SK-N-SH treated with all-trans-retinoic acid at 6 μM for 48 hours (cell line): ENCODE data around the gene SNRPF.

Experiments
- ATAC-seq: fragments of 200-7000 bp; cut with Tn5 transposase; 3 replicates; pipeline ENCODE4 v1.9.1; 2020; ENCODE audit warnings: mild to moderate bottlenecking, moderate library complexity
- ARNTL ChIP-seq: fragments of 450-650 bp; formaldehyde crosslinking; IDR thresholded peaks from 2 replicates; pipeline ENCODE4 v1.5.0; 2020; ENCODE audit warnings: low read depth, mild to moderate bottlenecking, moderate library complexity, borderline replicate concordance
- BACH2 ChIP-seq: fragments of 250-450 bp; sonication (Bioruptor Pico); IDR thresholded peaks from 2 replicates; pipeline ENCODE4 v1.9.0; 2021; ENCODE audit warnings: mild to moderate bottlenecking, borderline replicate concordance
- CSDC2 ChIP-seq: fragments of 250-450 bp; sonication (Bioruptor Pico); IDR thresholded peaks from 2 replicates; pipeline ENCODE4 v1.5.0; 2020; ENCODE audit warnings: mild to moderate bottlenecking, moderate library complexity
- ESRRG ChIP-seq: fragments of 250-450 bp; sonication (Bioruptor Pico); IDR thresholded peaks from 2 replicates; pipeline ENCODE4 v1.6.1; 2021; ENCODE audit warnings: mild to moderate bottlenecking
- GLIS3 ChIP-seq: fragments of 250-450 bp; sonication (Bioruptor Pico); IDR thresholded peaks from 2 replicates; pipeline ENCODE4 v1.5.0; 2020; ENCODE audit warnings: mild to moderate bottlenecking, moderate library complexity
- ISL1 ChIP-seq: fragments of 250-450 bp; sonication (Bioruptor Pico); IDR thresholded peaks from 2 replicates; pipeline ENCODE4 v2.1.2; 2022; ENCODE audit warnings: mild to moderate bottlenecking, moderate library complexity
- OSR1 ChIP-seq: fragments of 250-450 bp; sonication (Bioruptor Pico); IDR thresholded peaks from 2 replicates; pipeline ENCODE4 v1.8.0; 2022; ENCODE audit warnings: moderate library complexity, mild to moderate bottlenecking, inconsistent platforms
- PATZ1 ChIP-seq: fragments of 250-450 bp; sonication (Bioruptor Pico); IDR thresholded peaks from 2 replicates; pipeline ENCODE4 v1.8.0; 2020; ENCODE audit warnings: mild to moderate bottlenecking, moderate library complexity, borderline replicate concordance
- PPARA ChIP-seq: fragments of 250-450 bp; sonication (Bioruptor Pico); IDR thresholded peaks from 2 replicates; pipeline ENCODE4 v1.5.0; 2020; ENCODE audit warnings: mild to moderate bottlenecking, borderline replicate concordance
- RARB ChIP-seq: fragments of 250-450 bp; sonication (Bioruptor Pico); IDR thresholded peaks from 2 replicates; pipeline ENCODE4 v1.8.0; 2021; ENCODE audit warnings: mild to moderate bottlenecking, moderate library complexity
- SNAI2 ChIP-seq: fragments of 250-450 bp; sonication (Bioruptor Pico); IDR thresholded peaks from 2 replicates; pipeline ENCODE4 v1.5.0; 2020; ENCODE audit warnings: mild to moderate bottlenecking, moderate library complexity
- TCF4 ChIP-seq: fragments of 250-450 bp; sonication (Bioruptor Pico); IDR thresholded peaks from 2 replicates; pipeline ENCODE4 v1.8.0; 2021; ENCODE audit warnings: mild to moderate bottlenecking, moderate library complexity, borderline replicate concordance
- ZC3H10 ChIP-seq: fragments of 250-450 bp; sonication (Bioruptor Pico); IDR thresholded peaks from 2 replicates; pipeline ENCODE4 v1.5.1; 2021; ENCODE audit warnings: mild to moderate bottlenecking, moderate library complexity
- ZFP3 ChIP-seq: fragments of 250-450 bp; sonication (Bioruptor Pico); IDR thresholded peaks from 2 replicates; pipeline ENCODE4 v1.5.0; 2020; ENCODE audit warnings: mild to moderate bottlenecking, moderate library complexity
- ZFP30 ChIP-seq: fragments of 450-650 bp; formaldehyde crosslinking; IDR thresholded peaks from 2 replicates; pipeline ENCODE4 v1.5.0; 2022; ENCODE audit warnings: mild to moderate bottlenecking, moderate library complexity
- ZNF565 ChIP-seq: fragments of 450-650 bp; formaldehyde crosslinking; conservative IDR thresholded peaks from 2 replicates; pipeline ENCODE4 v1.5.0; 2020; ENCODE audit warnings: low read depth, mild to moderate bottlenecking, moderate library complexity
- ZNF8 ChIP-seq: fragments of 450-650 bp; formaldehyde crosslinking; IDR thresholded peaks from 2 replicates; pipeline ENCODE4 v1.5.0; 2020; ENCODE audit warnings: mild to moderate bottlenecking, moderate library complexity
- TF ChIP-seq, protein P1 (sequence below): fragments of 250-450 bp; sonication (Bioruptor Pico); IDR thresholded peaks from 2 replicates; pipeline ENCODE4 v1.5.1; 2021; ENCODE audit warnings: mild to moderate bottlenecking, moderate library complexity
- TF ChIP-seq, protein P2 (sequence below): fragments of 250-450 bp; sonication (Bioruptor Pico); IDR thresholded peaks from 2 replicates; pipeline ENCODE4 v1.5.0; 2020; ENCODE audit warnings: mild to moderate bottlenecking, moderate library complexity
- TF ChIP-seq, protein P3 (sequence below): fragments of 250-450 bp; sonication (Bioruptor Pico); IDR thresholded peaks from 2 replicates; pipeline ENCODE4 v1.5.1; 2020; ENCODE audit warnings: low read depth, mild to moderate bottlenecking, moderate library complexity
- TF ChIP-seq, protein P4 (sequence below): fragments of 250-450 bp; sonication (Bioruptor Pico); IDR thresholded peaks from 2 replicates; pipeline ENCODE4 v1.8.0; 2021; ENCODE audit warnings: low read depth, mild to moderate bottlenecking, moderate library complexity, borderline replicate concordance

SNRPF gene

DNA sequence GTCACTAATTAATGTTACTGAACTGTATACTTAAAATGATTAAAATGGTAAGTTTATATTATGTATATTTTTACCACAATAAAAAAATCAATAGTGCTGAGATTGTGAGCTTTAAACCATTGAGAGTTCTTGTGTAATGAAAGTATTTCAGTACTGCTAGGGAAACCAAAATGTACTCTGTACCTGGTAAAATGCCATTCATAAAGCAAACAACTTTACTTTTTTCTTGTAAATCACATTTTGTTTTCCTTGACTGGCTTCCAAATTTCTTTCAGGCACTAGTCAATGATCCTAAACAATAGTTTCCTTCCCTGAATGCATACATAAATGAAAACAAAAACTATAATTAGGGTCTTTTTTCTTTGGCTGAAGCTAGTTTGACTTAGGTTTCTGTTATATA, 29.4 kb upstream of the SNRPF start:
- TF ChIP-seq ZNF8 (CRISPR knock-in tag) (no peak), ZC3H10 (CRISPR knock-in tag) (no peak), OSR1 (CRISPR knock-in tag) (no peak), ZFP3 (CRISPR knock-in tag) (no peak), PATZ1 (no peak), ESRRG (CRISPR knock-in tag) (no peak), ARNTL (no peak), CSDC2 (no peak), PPARA (CRISPR knock-in tag) (no peak), ZNF565 (CRISPR knock-in tag) (no peak), RARB (CRISPR knock-in tag) (no peak), TCF4 (CRISPR knock-in tag) (no peak), GLIS3 (CRISPR knock-in tag) (no peak), BACH2 (CRISPR knock-in tag) (no peak), ISL1 (CRISPR knock-in tag) (no peak)
- TF ChIP-seq, protein P1, sequence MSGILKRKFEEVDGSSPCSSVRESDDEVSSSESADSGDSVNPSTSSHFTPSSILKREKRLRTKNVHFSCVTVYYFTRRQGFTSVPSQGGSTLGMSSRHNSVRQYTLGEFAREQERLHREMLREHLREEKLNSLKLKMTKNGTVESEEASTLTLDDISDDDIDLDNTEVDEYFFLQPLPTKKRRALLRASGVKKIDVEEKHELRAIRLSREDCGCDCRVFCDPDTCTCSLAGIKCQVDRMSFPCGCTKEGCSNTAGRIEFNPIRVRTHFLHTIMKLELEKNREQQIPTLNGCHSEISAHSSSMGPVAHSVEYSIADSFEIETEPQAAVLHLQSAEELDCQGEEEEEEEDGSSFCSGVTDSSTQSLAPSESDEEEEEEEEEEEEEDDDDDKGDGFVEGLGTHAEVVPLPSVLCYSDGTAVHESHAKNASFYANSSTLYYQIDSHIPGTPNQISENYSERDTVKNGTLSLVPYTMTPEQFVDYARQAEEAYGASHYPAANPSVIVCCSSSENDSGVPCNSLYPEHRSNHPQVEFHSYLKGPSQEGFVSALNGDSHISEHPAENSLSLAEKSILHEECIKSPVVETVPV (CRISPR knock-in tag), result no peak
- TF ChIP-seq, protein P2, sequence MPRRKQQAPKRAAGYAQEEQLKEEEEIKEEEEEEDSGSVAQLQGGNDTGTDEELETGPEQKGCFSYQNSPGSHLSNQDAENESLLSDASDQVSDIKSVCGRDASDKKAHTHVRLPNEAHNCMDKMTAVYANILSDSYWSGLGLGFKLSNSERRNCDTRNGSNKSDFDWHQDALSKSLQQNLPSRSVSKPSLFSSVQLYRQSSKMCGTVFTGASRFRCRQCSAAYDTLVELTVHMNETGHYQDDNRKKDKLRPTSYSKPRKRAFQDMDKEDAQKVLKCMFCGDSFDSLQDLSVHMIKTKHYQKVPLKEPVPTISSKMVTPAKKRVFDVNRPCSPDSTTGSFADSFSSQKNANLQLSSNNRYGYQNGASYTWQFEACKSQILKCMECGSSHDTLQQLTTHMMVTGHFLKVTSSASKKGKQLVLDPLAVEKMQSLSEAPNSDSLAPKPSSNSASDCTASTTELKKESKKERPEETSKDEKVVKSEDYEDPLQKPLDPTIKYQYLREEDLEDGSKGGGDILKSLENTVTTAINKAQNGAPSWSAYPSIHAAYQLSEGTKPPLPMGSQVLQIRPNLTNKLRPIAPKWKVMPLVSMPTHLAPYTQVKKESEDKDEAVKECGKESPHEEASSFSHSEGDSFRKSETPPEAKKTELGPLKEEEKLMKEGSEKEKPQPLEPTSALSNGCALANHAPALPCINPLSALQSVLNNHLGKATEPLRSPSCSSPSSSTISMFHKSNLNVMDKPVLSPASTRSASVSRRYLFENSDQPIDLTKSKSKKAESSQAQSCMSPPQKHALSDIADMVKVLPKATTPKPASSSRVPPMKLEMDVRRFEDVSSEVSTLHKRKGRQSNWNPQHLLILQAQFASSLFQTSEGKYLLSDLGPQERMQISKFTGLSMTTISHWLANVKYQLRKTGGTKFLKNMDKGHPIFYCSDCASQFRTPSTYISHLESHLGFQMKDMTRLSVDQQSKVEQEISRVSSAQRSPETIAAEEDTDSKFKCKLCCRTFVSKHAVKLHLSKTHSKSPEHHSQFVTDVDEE (CRISPR knock-in tag), result no peak
- TF ChIP-seq, protein P3, sequence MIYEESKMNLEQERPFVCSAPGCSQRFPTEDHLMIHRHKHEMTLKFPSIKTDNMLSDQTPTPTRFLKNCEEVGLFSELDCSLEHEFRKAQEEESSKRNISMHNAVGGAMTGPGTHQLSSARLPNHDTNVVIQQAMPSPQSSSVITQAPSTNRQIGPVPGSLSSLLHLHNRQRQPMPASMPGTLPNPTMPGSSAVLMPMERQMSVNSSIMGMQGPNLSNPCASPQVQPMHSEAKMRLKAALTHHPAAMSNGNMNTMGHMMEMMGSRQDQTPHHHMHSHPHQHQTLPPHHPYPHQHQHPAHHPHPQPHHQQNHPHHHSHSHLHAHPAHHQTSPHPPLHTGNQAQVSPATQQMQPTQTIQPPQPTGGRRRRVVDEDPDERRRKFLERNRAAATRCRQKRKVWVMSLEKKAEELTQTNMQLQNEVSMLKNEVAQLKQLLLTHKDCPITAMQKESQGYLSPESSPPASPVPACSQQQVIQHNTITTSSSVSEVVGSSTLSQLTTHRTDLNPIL (CRISPR knock-in tag), result no peak
- ATAC-seq, result no peak

DNA sequence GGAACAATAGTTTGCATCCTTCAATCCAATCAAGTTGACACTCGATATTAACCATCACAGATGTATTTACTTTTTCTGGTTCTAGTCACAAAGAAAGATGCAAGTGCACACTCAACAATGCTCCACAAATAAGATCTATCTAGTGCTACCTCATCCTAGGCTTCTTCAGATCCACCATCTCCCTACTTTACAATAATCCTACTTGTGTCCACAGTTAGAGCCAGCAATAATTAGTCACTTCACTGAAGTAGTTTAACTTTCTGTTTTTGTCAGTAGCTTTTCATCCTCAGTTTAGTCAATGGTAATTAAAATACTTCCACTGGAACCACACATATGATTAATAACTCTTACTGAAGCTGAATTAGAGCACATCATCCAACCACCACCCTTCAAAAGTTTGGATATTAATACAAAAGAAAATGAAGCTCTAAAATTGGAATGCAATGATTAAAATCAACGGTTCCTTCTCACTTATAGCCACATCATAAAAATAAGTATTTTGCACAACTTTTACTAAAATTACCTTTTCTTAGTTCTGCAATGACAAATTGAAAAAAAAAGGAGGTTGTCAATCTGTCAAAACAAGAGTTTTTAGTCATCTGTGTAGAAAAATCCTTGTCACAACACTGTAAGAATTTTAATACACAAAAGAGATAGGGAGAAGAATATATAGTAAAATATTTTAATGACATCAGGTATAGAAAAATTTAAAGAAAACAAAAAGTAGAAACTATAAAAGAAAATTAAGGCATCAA, 28.2 kb upstream of the SNRPF start:
- ATAC-seq, result no peak
- TF ChIP-seq GLIS3 (CRISPR knock-in tag) (no peak), ZFP30 (no peak), PATZ1 (no peak), OSR1 (CRISPR knock-in tag) (no peak), TCF4 (CRISPR knock-in tag) (no peak), RARB (CRISPR knock-in tag) (no peak), ZC3H10 (CRISPR knock-in tag) (no peak), ZNF565 (CRISPR knock-in tag) (no peak), PPARA (CRISPR knock-in tag) (no peak), SNAI2 (CRISPR knock-in tag) (no peak), BACH2 (CRISPR knock-in tag) (no peak)
- TF ChIP-seq, protein P4, sequence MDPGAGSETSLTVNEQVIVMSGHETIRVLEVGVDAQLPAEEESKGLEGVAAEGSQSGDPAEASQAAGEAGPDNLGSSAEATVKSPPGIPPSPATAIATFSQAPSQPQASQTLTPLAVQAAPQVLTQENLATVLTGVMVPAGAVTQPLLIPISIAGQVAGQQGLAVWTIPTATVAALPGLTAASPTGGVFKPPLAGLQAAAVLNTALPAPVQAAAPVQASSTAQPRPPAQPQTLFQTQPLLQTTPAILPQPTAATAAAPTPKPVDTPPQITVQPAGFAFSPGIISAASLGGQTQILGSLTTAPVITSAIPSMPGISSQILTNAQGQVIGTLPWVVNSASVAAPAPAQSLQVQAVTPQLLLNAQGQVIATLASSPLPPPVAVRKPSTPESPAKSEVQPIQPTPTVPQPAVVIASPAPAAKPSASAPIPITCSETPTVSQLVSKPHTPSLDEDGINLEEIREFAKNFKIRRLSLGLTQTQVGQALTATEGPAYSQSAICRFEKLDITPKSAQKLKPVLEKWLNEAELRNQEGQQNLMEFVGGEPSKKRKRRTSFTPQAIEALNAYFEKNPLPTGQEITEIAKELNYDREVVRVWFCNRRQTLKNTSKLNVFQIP (CRISPR knock-in tag), result no peak
- TF ChIP-seq, protein P1 (CRISPR knock-in tag), result no peak
